K562 (cell line): Measurements from ENCODE around the gene ENPP7.

ENCODE experiments used
- POLR2A ChIP-seq: fragments of 450-650 bp; conservative IDR thresholded peaks from 2 replicates; pipeline ENCODE4 v1.6.1; 2016
- TF ChIP-seq, protein P1 (sequence below): IDR thresholded peaks from 3 replicates; pipeline ENCODE4 v1.6.1; 2011; ENCODE audit warnings: borderline replicate concordance, mild to moderate bottlenecking; ENCODE audit not compliant: insufficient read length, insufficient read depth
- TF ChIP-seq, protein P2 (sequence below): fragments of 450-650 bp; IDR thresholded peaks from 2 replicates; pipeline ENCODE4 v1.6.1; 2016

DNA sequence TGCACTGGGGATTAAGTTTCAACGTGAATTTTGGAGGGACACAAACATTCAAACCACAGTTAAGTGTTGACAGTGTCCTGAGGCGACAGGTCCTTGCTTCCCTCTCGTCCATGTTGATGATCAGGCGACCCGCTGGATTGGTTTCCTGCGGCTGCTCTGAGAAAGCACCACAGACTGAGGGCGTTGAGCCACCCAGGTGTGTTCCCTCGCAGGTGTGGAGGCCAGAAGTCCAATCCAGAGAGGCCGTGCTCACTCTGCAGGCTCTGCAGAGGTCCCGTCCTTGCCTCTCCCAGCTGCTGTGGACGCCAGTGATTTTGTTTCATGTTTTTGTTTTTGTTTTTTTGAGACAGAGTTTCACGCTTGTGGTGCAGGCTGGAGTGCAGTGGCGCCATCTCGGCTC lies 24.8 kb downstream of the ENPP7 start:
- TF ChIP-seq, protein P1, sequence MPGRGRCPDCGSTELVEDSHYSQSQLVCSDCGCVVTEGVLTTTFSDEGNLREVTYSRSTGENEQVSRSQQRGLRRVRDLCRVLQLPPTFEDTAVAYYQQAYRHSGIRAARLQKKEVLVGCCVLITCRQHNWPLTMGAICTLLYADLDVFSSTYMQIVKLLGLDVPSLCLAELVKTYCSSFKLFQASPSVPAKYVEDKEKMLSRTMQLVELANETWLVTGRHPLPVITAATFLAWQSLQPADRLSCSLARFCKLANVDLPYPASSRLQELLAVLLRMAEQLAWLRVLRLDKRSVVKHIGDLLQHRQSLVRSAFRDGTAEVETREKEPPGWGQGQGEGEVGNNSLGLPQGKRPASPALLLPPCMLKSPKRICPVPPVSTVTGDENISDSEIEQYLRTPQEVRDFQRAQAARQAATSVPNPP, result no peak
- no peak for TF ChIP-seq POLR2A
- TF ChIP-seq, protein P2, sequence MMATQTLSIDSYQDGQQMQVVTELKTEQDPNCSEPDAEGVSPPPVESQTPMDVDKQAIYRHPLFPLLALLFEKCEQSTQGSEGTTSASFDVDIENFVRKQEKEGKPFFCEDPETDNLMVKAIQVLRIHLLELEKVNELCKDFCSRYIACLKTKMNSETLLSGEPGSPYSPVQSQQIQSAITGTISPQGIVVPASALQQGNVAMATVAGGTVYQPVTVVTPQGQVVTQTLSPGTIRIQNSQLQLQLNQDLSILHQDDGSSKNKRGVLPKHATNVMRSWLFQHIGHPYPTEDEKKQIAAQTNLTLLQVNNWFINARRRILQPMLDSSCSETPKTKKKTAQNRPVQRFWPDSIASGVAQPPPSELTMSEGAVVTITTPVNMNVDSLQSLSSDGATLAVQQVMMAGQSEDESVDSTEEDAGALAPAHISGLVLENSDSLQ, result no peak
